Osteoblast (primary cell): ENCODE results near the gene CACNA1C. TPM values are rescaled to one million over a fixed set of nuclear protein-coding genes. Genes with fewer than 3 reads are reported as not detected.

Experiments used
- DNase-seq: peaks from one replicate; pipeline ENCODE4 v3.0.0; 2011; ENCODE audit warnings: low spot score, mixed read lengths; ENCODE audit not compliant: insufficient read length; ENCODE audit errors: missing footprints
- H2AFZ ChIP-seq: 2 replicates; pipeline ENCODE4 v1.6.0; 2011; ENCODE audit warnings: mild to moderate bottlenecking, low read length
- H3K27ac ChIP-seq: 2 replicates; pipeline ENCODE4 v1.5.1; 2011; ENCODE audit warnings: mild to moderate bottlenecking, low read depth, low read length, moderate library complexity
- H3K27me3 ChIP-seq: 2 replicates; pipeline ENCODE4 v1.6.0; 2012; ENCODE audit warnings: mild to moderate bottlenecking, control low read depth, inconsistent platforms, low read length, moderate library complexity; ENCODE audit not compliant: insufficient read depth
- H3K36me3 ChIP-seq: 2 replicates; pipeline ENCODE4 v1.5.1; 2011; ENCODE audit warnings: mild to moderate bottlenecking, low read length, control low read depth, moderate library complexity; ENCODE audit not compliant: insufficient read depth
- H3K4me1 ChIP-seq: 2 replicates; pipeline ENCODE4 v1.5.1; 2011; ENCODE audit warnings: mild to moderate bottlenecking, low read length, control low read depth, moderate library complexity; ENCODE audit not compliant: insufficient read depth
- H3K4me2 ChIP-seq: 2 replicates; pipeline ENCODE4 v1.6.0; 2011; ENCODE audit warnings: mild to moderate bottlenecking, low read length; ENCODE audit not compliant: insufficient read depth
- H3K4me3 ChIP-seq: fragments of 200-600 bp; sonication (generic); 3 replicates; pipeline ENCODE4 v1.5.1; 2012; ENCODE audit warnings: mild to moderate bottlenecking, low read length, inconsistent platforms; ENCODE audit not compliant: insufficient read depth
- H3K79me2 ChIP-seq: 2 replicates; pipeline ENCODE4 v1.6.0; 2012; ENCODE audit warnings: mild to moderate bottlenecking, low read length, control low read depth, inconsistent platforms; ENCODE audit not compliant: insufficient read depth
- H3K9me3 ChIP-seq: 2 replicates; pipeline ENCODE4 v1.5.1; 2011; ENCODE audit warnings: low read depth, low read length, control low read depth
- H4K20me1 ChIP-seq: 2 replicates; pipeline ENCODE4 v1.6.0; 2012; ENCODE audit warnings: mild to moderate bottlenecking, low read length, control low read depth; ENCODE audit not compliant: insufficient read depth
- total RNA-seq: library from RNA; depleted of rRNA; stranded (reverse); fragments of >200 nt; gene quantifications from 2 replicates; pipeline ENCODE4 v1.2.3, GENCODE V29; 2012
- TF ChIP-seq, protein P1 (sequence below): IDR thresholded peaks from 2 replicates; pipeline ENCODE4 v1.5.1; 2011; ENCODE audit warnings: mild to moderate bottlenecking, low read depth, low read length, moderate library complexity; ENCODE audit errors: extremely low read depth

CACNA1C gene
- total RNA-seq, 1 donor: 19.2 TPM

DNA sequence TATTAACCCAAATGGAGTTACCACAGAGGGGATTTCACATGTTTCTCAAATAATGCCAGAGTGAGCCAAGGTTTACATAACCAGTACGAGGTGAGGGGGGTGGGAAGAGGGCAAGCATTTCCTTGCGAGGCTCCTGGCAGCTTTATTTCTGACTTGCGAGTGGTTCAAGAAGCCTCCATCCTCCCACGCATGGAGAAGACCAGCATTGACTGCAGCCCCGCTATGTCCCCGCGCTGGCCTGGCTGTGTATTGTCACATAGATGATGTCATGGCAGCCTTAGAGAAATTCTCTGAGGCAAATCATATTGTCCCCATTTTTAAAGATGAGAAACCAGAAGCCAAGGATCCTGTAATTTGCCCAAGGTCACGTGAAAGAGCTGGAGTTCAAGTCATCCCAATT lies 188.2 kb downstream of the CACNA1C start:
- Histone ChIP-seq H3K27me3 (no peaks in the 10 kb centered on the region), H3K36me3 (no peaks in the 10 kb centered on the region), H3K4me2 (no peak overlapping the region), H3K79me2 (peaks cover 21% of the 10 kb centered on the region), H2AFZ (no peak overlapping the region), H3K4me3 (no peak overlapping the region), H4K20me1 (peaks cover 5% of the 10 kb centered on the region), H3K9me3 (no peaks in the 10 kb centered on the region), H3K27ac (no peak overlapping the region), H3K4me1 (peaks cover 21% of the 10 kb centered on the region)
- TF ChIP-seq, protein P1, sequence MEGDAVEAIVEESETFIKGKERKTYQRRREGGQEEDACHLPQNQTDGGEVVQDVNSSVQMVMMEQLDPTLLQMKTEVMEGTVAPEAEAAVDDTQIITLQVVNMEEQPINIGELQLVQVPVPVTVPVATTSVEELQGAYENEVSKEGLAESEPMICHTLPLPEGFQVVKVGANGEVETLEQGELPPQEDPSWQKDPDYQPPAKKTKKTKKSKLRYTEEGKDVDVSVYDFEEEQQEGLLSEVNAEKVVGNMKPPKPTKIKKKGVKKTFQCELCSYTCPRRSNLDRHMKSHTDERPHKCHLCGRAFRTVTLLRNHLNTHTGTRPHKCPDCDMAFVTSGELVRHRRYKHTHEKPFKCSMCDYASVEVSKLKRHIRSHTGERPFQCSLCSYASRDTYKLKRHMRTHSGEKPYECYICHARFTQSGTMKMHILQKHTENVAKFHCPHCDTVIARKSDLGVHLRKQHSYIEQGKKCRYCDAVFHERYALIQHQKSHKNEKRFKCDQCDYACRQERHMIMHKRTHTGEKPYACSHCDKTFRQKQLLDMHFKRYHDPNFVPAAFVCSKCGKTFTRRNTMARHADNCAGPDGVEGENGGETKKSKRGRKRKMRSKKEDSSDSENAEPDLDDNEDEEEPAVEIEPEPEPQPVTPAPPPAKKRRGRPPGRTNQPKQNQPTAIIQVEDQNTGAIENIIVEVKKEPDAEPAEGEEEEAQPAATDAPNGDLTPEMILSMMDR: no peak
- DNase-seq: no peak

GRCh38 chr12:2242216-2242615 lies 189.4 kb downstream of the CACNA1C start:
- H4K20me1 ChIP-seq: no peaks in the 10 kb centered on the region
- no peak overlapping the region for H3K4me3 ChIP-seq
- TF ChIP-seq, protein P1: no peak
- no peak overlapping the region for H3K27ac ChIP-seq
- peaks cover 24% of the 10 kb centered on the region for H3K79me2 ChIP-seq
- no peaks in the 10 kb centered on the region for H3K9me3 ChIP-seq
- no peak for DNase-seq
- H3K4me2 ChIP-seq: no peak overlapping the region
- H3K4me1 ChIP-seq: peaks cover 21% of the 10 kb centered on the region
- no peaks in the 10 kb centered on the region for H3K36me3 ChIP-seq
- no peaks in the 10 kb centered on the region for H3K27me3 ChIP-seq
- H2AFZ ChIP-seq: no peak overlapping the region

GRCh38 chr12:2242816-2243215 lies 190.0 kb downstream of the CACNA1C start:
- Histone ChIP-seq H3K9me3 (no peaks in the 10 kb centered on the region), H3K27ac (peak overlapping the region; percentile 76), H4K20me1 (no peaks in the 10 kb centered on the region), H2AFZ (no peak overlapping the region), H3K27me3 (no peaks in the 10 kb centered on the region), H3K4me2 (no peak overlapping the region), H3K4me1 (peaks cover 21% of the 10 kb centered on the region), H3K36me3 (no peaks in the 10 kb centered on the region), H3K4me3 (no peak overlapping the region), H3K79me2 (peaks cover 21% of the 10 kb centered on the region)
- TF ChIP-seq, protein P1: no peak
- no peak for DNase-seq

DNA sequence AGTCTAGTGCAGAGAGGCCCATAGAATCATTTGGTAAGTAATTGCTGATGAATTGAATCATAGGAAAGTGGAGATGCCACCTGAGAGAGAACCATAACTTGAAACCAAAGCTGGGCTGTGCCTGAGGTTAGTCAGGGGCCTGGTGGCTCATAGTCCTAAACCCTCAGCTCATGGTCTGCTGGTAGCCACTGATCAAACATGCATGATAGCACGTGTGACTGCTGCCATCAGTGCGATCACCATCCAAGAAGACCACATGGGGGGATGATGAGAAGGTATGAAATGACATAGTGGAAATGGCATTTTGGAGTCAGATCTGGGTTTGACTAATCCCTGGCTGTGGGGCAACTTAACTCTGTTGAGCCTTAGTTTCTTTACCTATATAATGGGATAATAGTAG lies 190.5 kb downstream of the CACNA1C start:
- Histone ChIP-seq H3K27ac (peak overlapping the region; percentile 76), H3K27me3 (no peaks in the 10 kb centered on the region), H3K4me1 (peaks cover 25% of the 10 kb centered on the region), H3K4me3 (no peak overlapping the region), H2AFZ (no peak overlapping the region), H4K20me1 (no peaks in the 10 kb centered on the region), H3K79me2 (peaks cover 21% of the 10 kb centered on the region), H3K36me3 (no peaks in the 10 kb centered on the region), H3K4me2 (no peak overlapping the region), H3K9me3 (no peaks in the 10 kb centered on the region)
- no peak for DNase-seq
- TF ChIP-seq, protein P1: no peak
